ENCODE measurements around the gene LHPP. TPM values are rescaled to one million over a fixed set of nuclear protein-coding genes. Genes with fewer than 3 reads are reported as not detected.

LHPP gene
- total RNA-seq, 1 donor from 2014 or later: 18.8 TPM

- Mint-ChIP-seq H3K4me3 (ENCODE audit: unreplicated experiment) (no peak overlapping the region), H3K4me1 (ENCODE audit: unreplicated experiment) (peaks cover 24% of the 10 kb centered on the region), H3K36me3 (ENCODE audit: unreplicated experiment) (peaks cover 2% of the 10 kb centered on the region), H3K27me3 (ENCODE audit: unreplicated experiment) (no peaks in the 10 kb centered on the region), H3K9me3 (ENCODE audit: unreplicated experiment) (no peaks in the 10 kb centered on the region), H3K27ac (ENCODE audit: unreplicated experiment) (no peak overlapping the region)
- no peak for DNase-seq (ENCODE audit: extremely low spot score, unreplicated experiment)
- no peak for TF ChIP-seq CTCF (IDR thresholded peaks at IDR 0.05)
Measured at GRCh38 chr10:124629842-124630241, 168.2 kb downstream of the LHPP start.

- Mint-ChIP-seq H3K4me3 (ENCODE audit: unreplicated experiment) (no peak overlapping the region), H3K4me1 (ENCODE audit: unreplicated experiment) (peaks cover 24% of the 10 kb centered on the region), H3K9me3 (ENCODE audit: unreplicated experiment) (no peaks in the 10 kb centered on the region), H3K27me3 (ENCODE audit: unreplicated experiment) (no peaks in the 10 kb centered on the region), H3K27ac (ENCODE audit: unreplicated experiment) (no peak overlapping the region), H3K36me3 (ENCODE audit: unreplicated experiment) (peaks cover 2% of the 10 kb centered on the region)
- no peak for TF ChIP-seq CTCF (IDR thresholded peaks at IDR 0.05)
- no peak for DNase-seq (ENCODE audit: extremely low spot score, unreplicated experiment)
Measured at GRCh38 chr10:124630551-124630950, 168.9 kb downstream of the LHPP start.

- H3K27me3 Mint-ChIP-seq (ENCODE audit: unreplicated experiment): no peaks in the 10 kb centered on the region
- H3K4me3 Mint-ChIP-seq (ENCODE audit: unreplicated experiment): no peak overlapping the region
- H3K4me1 Mint-ChIP-seq (ENCODE audit: unreplicated experiment): peaks cover 18% of the 10 kb centered on the region
- no peak for DNase-seq (ENCODE audit: extremely low spot score, unreplicated experiment)
- H3K9me3 Mint-ChIP-seq (ENCODE audit: unreplicated experiment): no peaks in the 10 kb centered on the region
- TF ChIP-seq CTCF (IDR thresholded peaks at IDR 0.05): no peak
- peaks cover 2% of the 10 kb centered on the region for H3K36me3 Mint-ChIP-seq (ENCODE audit: unreplicated experiment)
- H3K27ac Mint-ChIP-seq (ENCODE audit: unreplicated experiment): no peak overlapping the region
Measured at GRCh38 chr10:124632064-124632531, 170.5 kb downstream of the LHPP start.

GRCh38 chr10:124632566-124632965, 170.9 kb downstream of the LHPP start:
- Mint-ChIP-seq H3K27ac (ENCODE audit: unreplicated experiment) (no peak overlapping the region), H3K4me3 (ENCODE audit: unreplicated experiment) (no peak overlapping the region), H3K27me3 (ENCODE audit: unreplicated experiment) (no peaks in the 10 kb centered on the region), H3K9me3 (ENCODE audit: unreplicated experiment) (no peaks in the 10 kb centered on the region), H3K36me3 (ENCODE audit: unreplicated experiment) (peaks cover 2% of the 10 kb centered on the region), H3K4me1 (ENCODE audit: unreplicated experiment) (peaks cover 13% of the 10 kb centered on the region)
- TF ChIP-seq CTCF (IDR thresholded peaks at IDR 0.05): no peak
- no peak for DNase-seq (ENCODE audit: extremely low spot score, unreplicated experiment)

GRCh38 chr10:124636271-124636995, 174.8 kb downstream of the LHPP start:
- Mint-ChIP-seq H3K36me3 (ENCODE audit: unreplicated experiment) (no peaks in the 10 kb centered on the region), H3K9me3 (ENCODE audit: unreplicated experiment) (no peaks in the 10 kb centered on the region), H3K4me1 (ENCODE audit: unreplicated experiment) (peaks cover 11% of the 10 kb centered on the region), H3K27me3 (ENCODE audit: unreplicated experiment) (no peaks in the 10 kb centered on the region), H3K4me3 (ENCODE audit: unreplicated experiment) (no peak overlapping the region), H3K27ac (ENCODE audit: unreplicated experiment) (no peak overlapping the region)
- no peak for DNase-seq (ENCODE audit: extremely low spot score, unreplicated experiment)
- no peak for TF ChIP-seq CTCF (IDR thresholded peaks at IDR 0.05)

Data from osteocyte (in vitro differentiated cells).